Endodermal cell (in vitro differentiated cells): ENCODE data around the gene EMILIN3. TPM values are rescaled to one million over a fixed set of nuclear protein-coding genes. Genes with fewer than 3 reads are reported as not detected.

ENCODE experiments used
- DNase-seq: peaks from one replicate; pipeline ENCODE4 v3.0.0-alpha.2; 2017
- H3K27ac ChIP-seq: 2 replicates; pipeline ENCODE4 v1.5.1; 2013; ENCODE audit warnings: mild to moderate bottlenecking, low read depth, low read length, moderate library complexity
- H3K27me3 ChIP-seq: 2 replicates; pipeline ENCODE4 v1.6.1; 2013; ENCODE audit warnings: mild to moderate bottlenecking, low read length, moderate library complexity; ENCODE audit not compliant: insufficient read depth, control insufficient read depth, poor library complexity, severe bottlenecking
- H3K36me3 ChIP-seq: 2 replicates; pipeline ENCODE4 v1.7.0; 2013; ENCODE audit warnings: mild to moderate bottlenecking, low read length, moderate library complexity; ENCODE audit not compliant: control insufficient read depth, insufficient read depth
- H3K4me1 ChIP-seq: one replicate; pipeline ENCODE4 v1.7.0; 2013; ENCODE audit warnings: low read length; ENCODE audit not compliant: control insufficient read depth, insufficient read depth
- H3K4me3 ChIP-seq: 2 replicates; pipeline ENCODE4 v1.5.1; 2013; ENCODE audit warnings: mild to moderate bottlenecking, low read length, moderate library complexity
- H3K9ac ChIP-seq: 2 replicates; pipeline ENCODE4 v1.6.1; 2013; ENCODE audit warnings: mild to moderate bottlenecking, low read length, moderate library complexity; ENCODE audit not compliant: poor library complexity, severe bottlenecking; ENCODE audit errors: extremely low read depth
- H3K9me3 ChIP-seq: 2 replicates; pipeline ENCODE4 v1.6.1; 2013; ENCODE audit warnings: mild to moderate bottlenecking, low read length, moderate library complexity; ENCODE audit not compliant: control insufficient read depth
- H3K27ac Mint-ChIP-seq: 2 replicates; pipeline ENCODE4 v1.8.0; 2020; ENCODE audit warnings: mixed read lengths
- H3K27me3 Mint-ChIP-seq: 2 replicates; pipeline ENCODE4 v1.8.0; 2021; ENCODE audit warnings: mild to moderate bottlenecking, mixed read lengths; ENCODE audit not compliant: insufficient read depth
- H3K36me3 Mint-ChIP-seq: 2 replicates; pipeline ENCODE4 v1.8.0; 2020; ENCODE audit warnings: low read depth, mixed read lengths
- H3K4me1 Mint-ChIP-seq: 2 replicates; pipeline ENCODE4 v1.8.0; 2020; ENCODE audit warnings: mixed read lengths
- H3K4me3 Mint-ChIP-seq: 2 replicates; pipeline ENCODE4 v1.8.0; 2020; ENCODE audit warnings: mild to moderate bottlenecking, moderate library complexity, mixed read lengths
- H3K9me3 Mint-ChIP-seq: 2 replicates; pipeline ENCODE4 v1.8.0; 2020; ENCODE audit warnings: mild to moderate bottlenecking, mixed read lengths
- WGBS, 2 experiments: methylation state at CpG; one replicate each; pipeline versions ENCODE4 v1.1.5 to v1.1.7; 2013; ENCODE audit warnings: missing lambda C conversion rate in 2 of 2, mixed read lengths in 1 of 2; ENCODE audit not compliant: insufficient coverage in 1 of 2, insufficient read length in 1 of 2; 5-methylcytosine and 5-hydroxymethylcytosine counted together
- total RNA-seq, 2 donors: library from RNA; stranded (reverse); fragmentation: NEBNext Ultra II Directional in 1 of 2; extraction: Animal tissue kit (Norgen Biotek cat#: 25700) in 1 of 2; gene quantifications; 2 replicates in 1 of 2; 3 replicates in 1 of 2; pipeline ENCODE4 v1.2.1, GENCODE V29; 2021
- TF ChIP-seq, protein P1 (sequence below): fragments of 200-600 bp; sonication (generic); conservative IDR thresholded peaks from 2 replicates; pipeline ENCODE4 v1.5.0; 2021; ENCODE audit warnings: antibody characterized with exemption, mild to moderate bottlenecking

Gene EMILIN3
- total RNA-seq, 2 donors from 2014 or later = 5.3 to 9.6 TPM

- no peaks in the 10 kb centered on the region for H3K9me3 ChIP-seq
- DNase-seq = no peak
- peaks cover 8% of the 10 kb centered on the region for H3K9me3 Mint-ChIP-seq
- no peaks in the 10 kb centered on the region for H3K27me3 ChIP-seq
- H3K36me3 Mint-ChIP-seq = no peaks in the 10 kb centered on the region
- WGBS, 2 experiments = 67 to 80% methylated on average over 2 to 6 of the region's 6 CpGs
- H3K9ac ChIP-seq = no peak overlapping the region
- no peak overlapping the region for H3K27ac ChIP-seq
- TF ChIP-seq, protein P1, sequence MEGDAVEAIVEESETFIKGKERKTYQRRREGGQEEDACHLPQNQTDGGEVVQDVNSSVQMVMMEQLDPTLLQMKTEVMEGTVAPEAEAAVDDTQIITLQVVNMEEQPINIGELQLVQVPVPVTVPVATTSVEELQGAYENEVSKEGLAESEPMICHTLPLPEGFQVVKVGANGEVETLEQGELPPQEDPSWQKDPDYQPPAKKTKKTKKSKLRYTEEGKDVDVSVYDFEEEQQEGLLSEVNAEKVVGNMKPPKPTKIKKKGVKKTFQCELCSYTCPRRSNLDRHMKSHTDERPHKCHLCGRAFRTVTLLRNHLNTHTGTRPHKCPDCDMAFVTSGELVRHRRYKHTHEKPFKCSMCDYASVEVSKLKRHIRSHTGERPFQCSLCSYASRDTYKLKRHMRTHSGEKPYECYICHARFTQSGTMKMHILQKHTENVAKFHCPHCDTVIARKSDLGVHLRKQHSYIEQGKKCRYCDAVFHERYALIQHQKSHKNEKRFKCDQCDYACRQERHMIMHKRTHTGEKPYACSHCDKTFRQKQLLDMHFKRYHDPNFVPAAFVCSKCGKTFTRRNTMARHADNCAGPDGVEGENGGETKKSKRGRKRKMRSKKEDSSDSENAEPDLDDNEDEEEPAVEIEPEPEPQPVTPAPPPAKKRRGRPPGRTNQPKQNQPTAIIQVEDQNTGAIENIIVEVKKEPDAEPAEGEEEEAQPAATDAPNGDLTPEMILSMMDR = no peak
- no peaks in the 10 kb centered on the region for H3K4me1 Mint-ChIP-seq
- no peaks in the 10 kb centered on the region for H3K4me1 ChIP-seq
- no peak overlapping the region for H3K4me3 Mint-ChIP-seq
- H3K27me3 Mint-ChIP-seq = peaks cover 7% of the 10 kb centered on the region
- H3K4me3 ChIP-seq = no peak overlapping the region
- no peaks in the 10 kb centered on the region for H3K36me3 ChIP-seq
- no peak overlapping the region for H3K27ac Mint-ChIP-seq
Observed at GRCh38 chr20:41377275-41377674, 10.7 kb upstream of the EMILIN3 start.

GRCh38 chr20:41376349-41376748, 9.7 kb upstream of the EMILIN3 start:
- TF ChIP-seq, protein P1 = no peak
- H3K9me3 ChIP-seq = no peaks in the 10 kb centered on the region
- no peaks in the 10 kb centered on the region for H3K36me3 Mint-ChIP-seq
- peaks cover 9% of the 10 kb centered on the region for H3K27me3 Mint-ChIP-seq
- H3K9ac ChIP-seq = no peak overlapping the region
- H3K27me3 ChIP-seq = no peaks in the 10 kb centered on the region
- no peaks in the 10 kb centered on the region for H3K4me1 ChIP-seq
- H3K4me1 Mint-ChIP-seq = no peaks in the 10 kb centered on the region
- H3K4me3 Mint-ChIP-seq = no peak overlapping the region
- DNase-seq = no peak
- no peak overlapping the region for H3K27ac Mint-ChIP-seq
- peaks cover 14% of the 10 kb centered on the region for H3K9me3 Mint-ChIP-seq
- H3K27ac ChIP-seq = no peak overlapping the region
- no peak overlapping the region for H3K4me3 ChIP-seq
- WGBS, 2 experiments = 74 to 94% methylated on average over 3 of the region's 5 CpGs
- H3K36me3 ChIP-seq = no peaks in the 10 kb centered on the region

DNA sequence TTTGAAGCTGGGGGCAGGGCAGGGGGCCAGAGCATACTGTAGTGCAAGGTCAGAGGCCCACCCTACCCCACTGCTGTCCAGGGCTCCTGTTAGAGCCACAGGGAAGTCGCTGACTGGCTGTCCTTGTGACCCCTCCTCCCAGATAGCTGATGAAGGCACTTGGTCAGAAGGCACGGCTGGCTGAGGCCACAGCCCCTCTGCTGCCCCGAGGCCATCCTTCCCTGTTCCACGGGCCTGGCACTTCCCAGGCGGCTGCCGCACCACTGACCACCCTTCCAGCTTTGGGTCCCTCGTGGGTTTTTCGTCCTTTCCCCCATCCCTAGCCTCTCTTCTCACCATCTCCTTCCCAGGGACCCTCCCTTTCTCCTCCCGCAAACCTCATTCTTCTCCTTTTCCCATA, 9.2 kb upstream of the EMILIN3 start:
- TF ChIP-seq, protein P1 = no peak
- peaks cover 13% of the 10 kb centered on the region for H3K27me3 Mint-ChIP-seq
- WGBS, 2 experiments = 75 to 85% methylated on average over 8 to 9 of the region's 9 CpGs
- no peaks in the 10 kb centered on the region for H3K36me3 ChIP-seq
- H3K9me3 Mint-ChIP-seq = peaks cover 19% of the 10 kb centered on the region
- H3K4me1 ChIP-seq = no peaks in the 10 kb centered on the region
- no peaks in the 10 kb centered on the region for H3K9me3 ChIP-seq
- no peak for DNase-seq
- H3K36me3 Mint-ChIP-seq = no peaks in the 10 kb centered on the region
- H3K4me3 ChIP-seq = no peak overlapping the region
- H3K4me1 Mint-ChIP-seq = no peaks in the 10 kb centered on the region
- H3K4me3 Mint-ChIP-seq = no peak overlapping the region
- no peak overlapping the region for H3K27ac Mint-ChIP-seq
- H3K9ac ChIP-seq = no peak overlapping the region
- H3K27ac ChIP-seq = no peak overlapping the region
- H3K27me3 ChIP-seq = no peaks in the 10 kb centered on the region
